ENCODE data around the gene FANCB.

Gene FANCB

DNA sequence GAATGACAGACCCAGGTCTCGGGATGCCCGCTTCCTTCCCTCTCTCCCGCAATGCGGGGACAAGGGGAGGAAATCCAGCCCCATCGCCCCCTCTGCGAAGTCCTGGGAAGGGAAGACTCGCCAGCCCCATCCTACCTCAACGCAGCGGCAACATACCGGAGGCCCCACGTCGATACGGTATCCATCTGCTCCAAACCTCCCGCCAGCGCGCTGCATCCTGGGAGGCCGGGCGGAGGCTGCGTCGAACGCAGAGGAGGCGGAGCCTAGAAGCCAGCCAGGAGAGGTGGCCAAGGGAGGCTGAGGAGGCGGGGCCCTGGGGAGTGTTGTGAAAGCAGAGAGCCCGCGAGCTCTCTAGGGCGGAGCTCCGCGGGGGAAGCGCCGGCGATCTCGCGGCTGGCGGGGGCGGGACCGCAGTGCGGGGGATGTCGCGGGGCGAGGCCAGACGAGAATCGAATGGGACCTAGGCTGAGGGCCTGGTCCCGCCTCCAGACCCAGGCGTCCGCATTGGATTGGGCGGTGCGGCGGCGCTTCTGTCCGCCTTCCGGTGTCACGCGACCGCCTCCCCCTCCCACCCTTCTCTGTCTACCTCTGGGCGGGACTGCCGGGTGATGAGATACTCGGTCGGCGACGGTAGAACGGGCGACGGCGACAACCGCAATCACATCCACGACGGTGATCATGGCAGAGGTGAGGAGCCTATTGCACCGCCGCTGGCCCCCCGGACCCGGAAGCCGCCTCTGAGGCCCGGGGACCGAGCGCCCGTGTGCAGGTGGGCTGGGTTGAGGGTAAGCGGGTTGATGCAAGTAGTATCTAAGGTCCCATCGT lies at the start of gene FANCB, which contains the start of gene MOSPD2:
FANCB (minus strand) TSS at position 219 of the 825 bp plus-strand sequence. CDS start 7,559 bp downstream, outside the sequence.
MOSPD2 (plus strand) TSS at position 571 of the 825 bp plus-strand sequence; CDS start at position 679, 108 bp downstream.
- TF ChIP-seq RAD21 (IDR thresholded peaks at IDR 0.05; ENCODE audit: low read depth) (no peak), CEBPB (IDR thresholded peaks at IDR 0.05) (peak; percentile 58; the same call in 1 of the 2 replicates), TAF1 (IDR thresholded peaks at IDR 0.05; ENCODE audit: low read depth) (peak; percentile 36; the same call in 1 of the 2 replicates), NFIC (IDR thresholded peaks at IDR 0.05) (no peak), EP300 (IDR thresholded peaks at IDR 0.05; ENCODE audit: borderline replicate concordance) (no peak), REST (IDR thresholded peaks at IDR 0.05; ENCODE audit: low read depth) (no peak), ZBTB7A (IDR thresholded peaks at IDR 0.05; ENCODE audit: low read depth) (no peak), TEAD4 (IDR thresholded peaks at IDR 0.05) (no peak), USF1 (IDR thresholded peaks at IDR 0.05) (peak; percentile 58), CREB1 (IDR thresholded peaks at IDR 0.05; ENCODE audit: low read depth) (no peak), FOXM1 (IDR thresholded peaks at IDR 0.05; ENCODE audit: borderline replicate concordance, low read depth) (no peak), EGR1 (IDR thresholded peaks at IDR 0.05) (peak; percentile 71; the same call in 1 of the 2 replicates), TCF12 (IDR thresholded peaks at IDR 0.05; ENCODE audit: low read depth) (peak; percentile 21; the same call in 1 of the 2 replicates), YY1 (IDR thresholded peaks at IDR 0.05; ENCODE audit: low read depth) (no peak)
- TF ChIP-seq, protein P1, sequence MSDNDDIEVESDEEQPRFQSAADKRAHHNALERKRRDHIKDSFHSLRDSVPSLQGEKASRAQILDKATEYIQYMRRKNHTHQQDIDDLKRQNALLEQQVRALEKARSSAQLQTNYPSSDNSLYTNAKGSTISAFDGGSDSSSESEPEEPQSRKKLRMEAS (IDR thresholded peaks at IDR 0.05), result peak; percentile 85

- TF ChIP-seq, protein P1 (IDR thresholded peaks at IDR 0.05), result no peak
Observed at GRCh38 chrX:14922437-14922836, 49.6 kb upstream of the FANCB start.

GRCh38 chrX:14920196-14920595 lies 47.3 kb upstream of the FANCB start:
- TF ChIP-seq USF1 (IDR thresholded peaks at IDR 0.05), result no peak
- no peak for TF ChIP-seq FOXM1 (IDR thresholded peaks at IDR 0.05; ENCODE audit: borderline replicate concordance, low read depth)
- TF ChIP-seq TEAD4 (IDR thresholded peaks at IDR 0.05), result no peak
- no peak for TF ChIP-seq EGR1 (IDR thresholded peaks at IDR 0.05)
- TF ChIP-seq EP300 (IDR thresholded peaks at IDR 0.05; ENCODE audit: borderline replicate concordance), result no peak
- no peak for TF ChIP-seq YY1 (IDR thresholded peaks at IDR 0.05; ENCODE audit: low read depth)

- no peak for TF ChIP-seq TAF1 (IDR thresholded peaks at IDR 0.05; ENCODE audit: low read depth)
- TF ChIP-seq YY1 (IDR thresholded peaks at IDR 0.05; ENCODE audit: low read depth), result no peak
- TF ChIP-seq FOXM1 (IDR thresholded peaks at IDR 0.05; ENCODE audit: borderline replicate concordance, low read depth), result no peak
- TF ChIP-seq RAD21 (IDR thresholded peaks at IDR 0.05; ENCODE audit: low read depth), result no peak
- no peak for TF ChIP-seq EP300 (IDR thresholded peaks at IDR 0.05; ENCODE audit: borderline replicate concordance)
- TF ChIP-seq, protein P1 (IDR thresholded peaks at IDR 0.05), result no peak
- no peak for TF ChIP-seq CREB1 (IDR thresholded peaks at IDR 0.05; ENCODE audit: low read depth)
- TF ChIP-seq TEAD4 (IDR thresholded peaks at IDR 0.05), result no peak
- no peak for TF ChIP-seq REST (IDR thresholded peaks at IDR 0.05; ENCODE audit: low read depth)
- no peak for TF ChIP-seq TCF12 (IDR thresholded peaks at IDR 0.05; ENCODE audit: low read depth)
- TF ChIP-seq ZBTB7A (IDR thresholded peaks at IDR 0.05; ENCODE audit: low read depth), result no peak
- no peak for TF ChIP-seq NFIC (IDR thresholded peaks at IDR 0.05)
- no peak for TF ChIP-seq EGR1 (IDR thresholded peaks at IDR 0.05)
- TF ChIP-seq CEBPB (IDR thresholded peaks at IDR 0.05), result no peak
- TF ChIP-seq USF1 (IDR thresholded peaks at IDR 0.05), result no peak
Observed at GRCh38 chrX:14919407-14919806, 46.5 kb upstream of the FANCB start.
